NCI-H748 (cell line): ENCODE results near the gene MPC2.
A peak's percentile ranks its signal among the peaks of the same experiment; 100 is the strongest.
"Not testable (repeated sequence)": the region's sequence is repeated elsewhere in the genome, so short reads cannot be mapped to it uniquely, and the experiment has no call there.

ENCODE experiments used
- DNase-seq: peaks from one replicate; lab custom pipeline; 2025; ENCODE audit not compliant: unreplicated experiment; lab: John Stamatoyannopoulos, UW

Gene MPC2

DNA sequence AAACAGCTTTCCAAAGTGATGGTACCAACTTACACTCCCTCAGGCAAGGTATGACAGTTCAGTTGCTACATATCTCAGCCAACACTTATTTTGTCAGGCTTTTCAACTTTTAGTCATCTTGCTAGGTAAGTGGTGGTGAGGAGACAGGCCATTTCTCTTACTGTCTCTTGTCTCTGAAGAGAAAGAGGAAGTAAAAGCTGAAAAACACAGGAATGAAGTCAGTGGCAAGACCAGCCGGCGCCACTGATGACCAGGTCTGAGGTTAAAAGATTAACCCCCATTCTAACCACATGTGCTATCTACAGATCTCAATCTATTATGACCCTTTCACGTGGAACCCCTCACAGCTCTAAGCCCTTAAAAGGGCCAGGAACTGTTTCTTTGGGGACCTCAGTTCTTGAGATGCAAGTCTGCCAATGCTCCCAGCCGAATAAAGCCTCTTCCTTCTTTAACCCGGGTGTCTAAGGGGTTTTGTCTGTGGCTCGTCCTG, 27.1 kb downstream of the MPC2 start:
- DNase-seq = no peak

DNA sequence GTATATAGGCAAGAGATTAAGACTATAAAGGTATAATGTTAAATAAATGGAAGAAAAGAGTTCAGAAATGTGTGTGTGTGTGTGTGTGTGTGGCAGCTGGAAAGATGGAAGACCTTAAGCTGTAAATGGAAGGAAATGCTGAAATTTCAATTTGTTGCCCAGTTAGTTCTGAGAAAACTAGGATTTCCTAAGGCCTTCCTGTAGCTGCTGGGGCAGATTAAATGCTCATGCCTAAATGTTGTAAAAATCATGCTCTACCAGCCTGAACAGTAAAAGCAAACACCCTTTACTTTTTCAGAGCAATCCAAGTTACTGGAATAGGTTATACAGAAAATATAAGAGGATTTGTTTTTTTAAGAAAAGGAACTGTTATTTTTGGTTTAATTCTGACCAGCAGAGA, 31.2 kb downstream of the MPC2 start:
- no peak for DNase-seq

DNA sequence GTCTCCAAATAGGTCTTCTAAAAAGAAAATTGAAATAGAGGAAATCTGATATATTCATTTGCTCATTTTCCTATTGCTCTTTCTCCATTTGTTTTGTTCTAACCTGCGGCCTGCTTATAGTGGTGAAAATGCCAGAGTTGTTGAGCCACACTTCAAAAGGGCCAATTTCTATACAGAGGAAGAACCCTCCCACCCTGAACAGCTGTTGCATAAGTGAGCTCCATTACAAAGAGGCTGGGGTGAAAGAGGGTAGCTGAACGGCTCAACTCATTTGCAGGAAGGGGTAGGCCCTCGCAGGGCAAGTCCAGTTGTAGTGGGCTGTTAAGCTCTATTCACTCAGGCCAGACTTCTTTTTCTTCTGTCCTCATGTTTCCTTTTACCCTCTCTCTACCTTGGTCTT, 31.7 kb downstream of the MPC2 start:
- no peak for DNase-seq

DNA sequence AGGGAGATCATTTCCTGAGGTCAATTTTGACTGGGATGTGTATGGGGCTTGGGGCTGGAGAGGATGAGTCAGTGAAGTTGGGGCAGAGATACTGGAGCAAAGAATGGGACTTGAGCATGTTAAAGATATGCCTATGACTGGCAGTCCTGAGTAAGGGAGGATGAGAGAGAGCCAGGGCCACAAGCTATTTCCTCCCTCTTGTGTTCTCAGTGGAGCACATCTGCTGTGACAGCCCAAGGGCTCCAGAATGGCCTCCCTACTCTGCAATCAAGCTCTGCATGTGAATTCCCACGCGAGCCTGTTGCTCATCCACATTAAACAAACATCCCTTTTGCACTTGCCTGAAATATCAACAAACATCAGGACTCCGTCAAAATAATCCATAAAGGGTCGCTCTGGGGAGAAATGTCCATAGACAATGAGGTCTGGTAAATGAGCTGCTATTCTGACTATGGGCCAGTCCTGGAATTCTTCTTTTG, 32.2 kb downstream of the MPC2 start:
- DNase-seq = peak; percentile 17

DNA sequence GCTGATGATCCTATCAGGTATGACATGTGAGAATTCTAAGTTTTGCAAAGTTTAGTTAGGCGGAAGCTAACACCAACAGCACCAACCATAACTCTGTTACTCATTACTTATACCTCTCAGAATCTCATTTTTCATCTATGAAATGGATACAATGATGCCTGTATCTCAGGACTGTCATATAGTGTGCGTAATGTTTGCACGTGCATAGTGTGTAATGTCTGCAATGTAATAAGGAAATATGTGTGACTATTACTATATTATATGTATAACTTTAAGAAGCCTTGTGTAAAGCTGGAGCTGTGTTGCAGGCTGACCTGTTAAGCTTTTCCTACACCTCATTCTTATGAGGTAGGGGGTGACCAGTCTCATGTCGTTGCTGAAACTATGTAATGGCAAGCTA, 36.0 kb downstream of the MPC2 start:
- DNase-seq = no peak

DNA sequence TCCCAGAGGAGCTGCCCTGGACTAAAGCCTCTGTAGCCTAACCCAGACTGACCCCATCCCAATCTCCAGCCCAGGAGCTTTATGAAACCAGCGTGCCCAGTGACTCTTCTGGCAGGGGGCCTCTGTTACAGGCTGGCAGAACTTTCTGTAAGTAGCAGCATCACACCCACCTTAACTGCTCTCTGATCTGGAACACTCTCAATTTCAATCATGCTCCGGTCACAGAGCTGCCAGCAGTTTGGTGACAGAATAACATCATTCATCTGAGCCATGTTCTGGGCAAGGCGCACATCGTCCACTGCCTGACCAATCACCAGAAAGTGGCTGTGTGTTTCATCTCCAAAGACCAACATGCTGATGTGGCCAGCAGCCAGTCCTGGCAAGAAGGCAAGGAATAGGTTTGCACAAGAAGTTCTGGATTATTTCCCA, 37.6 kb downstream of the MPC2 start:
- no peak for DNase-seq

DNA sequence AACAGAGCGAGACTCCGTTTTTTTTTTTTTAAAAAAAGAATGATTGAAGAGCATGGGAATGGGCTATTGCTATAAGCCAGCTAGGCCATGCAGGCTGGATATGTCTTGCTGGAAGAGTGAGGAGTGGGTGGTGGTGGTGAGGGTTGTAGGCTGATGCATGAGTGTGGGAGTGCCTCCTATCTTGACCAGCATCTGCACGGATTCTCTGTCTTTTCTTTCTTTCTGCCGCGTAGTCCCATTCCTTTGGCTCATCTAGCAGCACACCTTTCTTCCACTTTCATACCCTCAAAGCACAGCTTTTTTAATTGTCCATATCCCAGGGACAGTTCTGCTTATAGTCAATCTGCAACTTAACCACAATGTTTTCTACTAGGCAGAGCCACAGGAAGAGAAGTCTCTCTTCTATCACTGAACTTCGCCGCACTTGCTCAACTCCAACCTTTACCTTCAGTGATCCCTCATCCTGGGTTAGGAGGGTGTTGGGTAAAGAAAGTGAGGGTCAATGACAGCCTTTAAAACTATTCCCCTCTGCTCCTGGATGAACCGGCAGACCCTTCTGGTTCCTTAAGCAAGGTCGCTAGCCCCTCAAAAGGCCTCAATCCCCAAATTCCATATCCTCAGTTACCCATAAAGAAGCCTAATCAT, 38.2 kb downstream of the MPC2 start:
- no peak for DNase-seq

DNA sequence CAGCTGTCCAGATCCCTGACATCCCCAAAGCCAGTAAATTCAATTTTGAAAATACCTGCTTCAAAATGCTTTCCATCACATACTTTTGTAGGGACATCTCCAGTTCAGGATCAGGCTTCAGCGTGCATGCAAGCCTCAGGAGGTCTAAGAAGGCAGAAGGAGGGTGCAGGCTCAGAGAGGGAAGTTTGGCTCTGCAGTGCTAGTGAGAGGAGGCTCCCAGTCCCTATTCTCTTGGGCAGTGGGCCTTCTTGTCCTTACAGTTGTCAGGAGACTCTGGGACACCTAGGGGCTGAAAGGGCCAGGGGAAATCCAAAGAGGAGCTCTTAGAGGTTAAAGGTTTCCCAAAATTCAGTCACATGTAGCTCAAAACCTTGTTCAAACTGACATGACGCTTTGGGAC, 43.1 kb downstream of the MPC2 start:
- DNase-seq = no peak

DNA sequence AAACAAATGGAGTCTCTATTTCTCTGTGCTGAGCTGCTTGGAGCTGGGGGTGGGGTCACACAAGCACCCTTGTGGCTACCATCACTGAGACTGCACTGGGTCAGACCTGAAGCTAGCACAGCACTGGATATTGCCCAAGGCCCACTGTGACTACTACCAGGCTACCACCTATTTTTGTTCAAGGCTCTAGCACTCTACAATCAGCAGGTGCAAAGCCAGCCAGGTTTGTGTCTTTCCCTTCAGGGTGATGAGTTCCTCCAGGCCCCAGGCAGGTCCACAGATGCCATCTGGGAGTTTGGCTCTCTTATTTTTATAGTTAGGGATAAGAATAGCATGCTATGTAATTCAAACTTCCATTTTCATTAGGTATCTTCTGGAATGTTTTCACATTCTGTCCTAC, 46.5 kb downstream of the MPC2 start:
- no peak for DNase-seq

DNA sequence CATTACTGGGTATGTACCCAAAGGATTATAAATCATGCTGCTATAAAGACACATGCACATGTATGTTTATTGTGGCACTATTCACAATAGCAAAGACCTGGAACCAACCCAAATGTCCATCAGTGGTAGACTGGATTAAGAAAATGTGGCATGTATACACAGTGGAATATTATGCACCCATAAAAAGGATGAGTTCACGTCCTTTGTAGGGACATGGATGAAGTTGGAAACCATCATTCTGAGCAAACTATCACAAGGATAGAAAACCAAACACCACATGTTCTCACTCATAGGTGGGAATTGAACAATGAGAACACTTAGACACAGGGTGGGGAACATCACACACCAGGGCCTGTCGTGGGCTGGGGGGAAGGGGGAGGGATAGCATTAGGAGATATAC, 49.7 kb downstream of the MPC2 start:
- not testable (repeated sequence) for DNase-seq

DNA sequence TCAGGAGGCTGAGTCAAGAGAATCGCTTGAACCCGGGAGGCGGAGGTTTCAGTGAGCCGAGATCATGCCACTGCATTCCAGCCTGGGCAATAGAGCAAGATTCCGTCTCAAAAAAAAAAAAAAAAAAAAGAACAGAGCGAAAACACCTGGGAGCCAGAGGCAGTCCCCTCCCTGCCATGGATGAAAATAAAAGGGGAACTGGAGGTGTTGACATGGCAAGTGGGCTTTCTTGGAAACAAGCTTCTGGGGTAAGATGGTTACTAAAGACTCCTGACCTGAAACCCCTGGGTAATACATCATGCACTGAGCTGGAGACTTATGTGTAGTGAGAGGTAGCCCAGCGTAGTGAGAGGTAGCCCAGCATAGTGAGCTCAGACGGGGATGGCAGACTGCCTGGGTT, 54.5 kb downstream of the MPC2 start:
- no peak for DNase-seq

DNA sequence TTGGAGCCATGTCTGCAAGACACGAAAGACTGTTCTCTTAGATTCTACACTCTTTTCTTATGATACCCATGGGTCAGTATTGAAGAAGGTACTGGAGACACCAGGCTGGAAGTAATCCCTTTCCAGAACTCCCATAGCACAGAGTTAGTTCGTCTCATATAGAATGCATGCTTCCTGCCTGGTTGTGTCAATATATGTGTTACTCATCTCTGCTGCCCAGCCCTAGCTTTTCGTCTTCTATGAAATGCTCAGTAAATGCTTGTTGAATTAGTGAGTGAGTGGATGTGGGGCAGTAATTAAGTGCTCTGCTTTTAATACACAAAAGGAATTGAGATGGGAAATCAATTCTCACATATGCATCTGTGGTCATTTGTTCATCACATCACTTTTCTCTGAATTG, 55.1 kb downstream of the MPC2 start:
- DNase-seq = no peak

DNA sequence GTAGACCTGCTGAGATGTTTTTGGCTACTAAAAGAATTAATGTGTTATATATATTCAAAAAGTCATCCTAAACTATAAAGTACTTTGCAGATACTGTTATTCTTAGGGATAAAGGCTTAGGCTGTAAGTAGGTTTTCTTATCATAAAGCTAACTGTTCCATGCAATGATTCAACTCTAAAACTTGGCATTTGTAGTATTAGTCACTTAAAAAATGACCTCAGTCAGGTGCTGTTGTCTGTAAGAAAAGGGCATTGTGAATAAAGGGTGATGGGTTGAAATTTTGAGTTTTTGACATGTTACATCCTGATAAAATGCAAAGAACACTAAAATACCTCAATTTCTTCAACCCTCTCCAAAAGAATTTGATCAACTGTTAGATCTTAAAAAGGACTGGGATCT, 55.8 kb downstream of the MPC2 start:
- DNase-seq = no peak

DNA sequence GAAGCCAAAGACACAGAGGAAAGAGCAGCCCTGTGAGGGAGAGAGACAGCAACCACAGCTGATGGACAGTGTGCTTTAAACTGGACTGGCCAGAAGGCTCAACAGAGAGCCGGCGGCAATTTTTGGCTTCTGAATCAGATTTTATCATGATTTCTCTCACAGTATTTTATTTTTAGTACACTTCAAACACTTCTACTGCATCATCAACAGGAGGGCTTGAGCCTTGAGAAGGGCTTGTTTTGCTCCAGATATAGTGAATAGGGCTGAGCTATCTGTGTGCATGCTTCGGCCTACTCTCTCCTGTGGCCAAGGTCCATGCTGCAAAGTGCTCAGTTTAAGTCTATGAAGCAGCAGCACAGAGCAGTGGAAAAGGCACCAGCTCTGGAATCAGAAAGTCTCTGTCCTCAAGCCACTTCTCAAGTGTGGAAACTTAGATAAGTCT, 56.3 kb downstream of the MPC2 start:
- no peak for DNase-seq

DNA sequence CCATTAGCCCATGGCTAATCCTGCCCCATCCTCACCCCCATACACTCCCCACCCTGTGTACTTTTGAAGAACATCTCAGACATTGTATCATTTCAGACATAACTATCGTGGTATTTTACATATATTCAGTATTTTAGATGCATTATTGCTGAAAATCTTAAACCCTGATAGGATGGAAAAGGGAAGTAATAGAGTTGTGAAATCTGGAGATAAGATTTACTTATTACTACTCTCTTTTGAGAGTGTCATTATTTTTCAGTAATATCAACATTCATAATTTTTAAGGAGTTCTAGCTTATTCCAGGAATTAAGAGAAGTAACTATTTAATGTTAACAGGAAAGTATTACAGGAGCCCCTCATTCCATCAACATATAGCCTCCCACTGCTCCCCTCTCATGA, 57.4 kb downstream of the MPC2 start:
- DNase-seq = no peak

DNA sequence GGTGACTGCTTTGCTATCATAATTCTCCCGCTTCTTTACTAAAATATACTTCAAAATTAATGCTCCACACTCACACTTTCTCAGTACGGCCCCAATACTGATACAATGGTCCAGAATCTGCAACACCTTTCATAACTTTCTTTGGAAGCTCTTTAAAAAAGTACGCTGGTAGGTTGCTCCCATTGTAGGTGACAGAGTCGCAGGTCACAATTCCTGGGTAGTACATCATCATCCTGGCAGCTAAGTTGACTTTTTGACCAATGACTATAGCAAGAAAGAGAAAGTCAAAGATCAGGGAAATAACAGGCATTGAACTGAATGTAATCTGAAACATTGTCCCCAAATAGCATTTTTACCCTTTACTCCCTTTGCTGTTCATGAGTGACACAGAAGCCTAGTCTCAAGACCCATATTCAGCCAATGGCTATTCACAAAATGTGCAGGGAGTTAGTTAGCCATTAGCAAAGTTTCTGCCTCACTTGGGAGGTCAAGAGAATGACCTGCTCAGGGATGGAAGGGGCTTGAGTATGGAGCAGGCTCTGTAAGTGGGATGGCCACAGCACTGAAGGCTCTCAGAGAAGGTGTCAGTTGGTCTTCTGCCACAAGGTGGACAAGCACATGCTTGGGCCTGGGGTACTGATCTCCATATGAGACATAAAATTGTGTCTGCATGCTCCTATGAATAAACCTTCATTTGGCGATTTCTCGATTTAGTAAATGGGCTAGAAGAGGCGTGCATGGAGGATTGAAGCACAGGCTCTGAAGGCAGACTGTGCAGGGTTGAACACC, 58.3 kb downstream of the MPC2 start:
- no peak for DNase-seq

DNA sequence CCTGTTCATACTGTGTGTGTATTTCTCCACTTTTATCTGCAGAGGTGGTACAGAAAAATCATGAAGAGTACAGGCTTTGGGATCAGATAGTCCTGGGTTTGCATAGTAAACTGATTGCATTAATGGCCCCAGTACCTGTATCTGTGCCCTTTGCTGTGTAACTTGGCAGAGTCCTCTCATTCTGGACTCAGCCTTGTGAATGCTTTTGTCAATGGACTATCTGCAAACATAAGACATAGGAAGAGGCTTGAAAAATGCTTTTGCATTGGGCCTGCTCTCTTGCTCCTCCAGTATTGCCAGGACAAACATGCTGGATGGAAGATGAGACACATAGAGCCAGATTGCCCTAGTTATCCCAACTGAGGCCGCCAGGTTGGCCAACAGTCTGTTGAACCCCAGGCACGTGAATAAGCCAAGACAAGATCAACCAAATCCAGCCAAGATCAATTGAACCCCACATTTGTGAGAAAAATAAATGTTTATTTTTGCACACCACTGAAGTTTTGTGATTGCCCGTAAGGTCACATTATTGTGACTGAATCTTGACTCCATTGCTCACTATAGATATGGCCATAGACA, 60.2 kb downstream of the MPC2 start:
- no peak for DNase-seq

DNA sequence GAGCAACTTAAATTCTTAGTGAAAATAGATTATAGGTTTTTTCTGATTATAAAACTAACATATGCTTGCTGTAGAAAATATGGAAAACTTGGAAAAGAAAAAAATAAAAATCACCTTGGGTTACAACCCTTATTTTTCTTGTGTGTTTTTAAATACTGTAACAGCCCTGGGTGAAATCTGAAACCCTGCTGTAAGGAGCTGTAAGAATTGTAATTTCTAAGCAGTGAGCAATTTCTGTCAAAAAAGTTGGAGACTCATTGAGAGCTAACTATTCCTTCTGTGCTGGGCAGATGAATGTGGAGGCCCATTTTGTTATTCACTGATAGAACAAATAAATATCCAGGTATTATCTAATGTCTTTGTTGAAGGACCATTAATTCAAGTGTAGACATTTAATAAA, 65.5 kb downstream of the MPC2 start:
- no peak for DNase-seq

DNA sequence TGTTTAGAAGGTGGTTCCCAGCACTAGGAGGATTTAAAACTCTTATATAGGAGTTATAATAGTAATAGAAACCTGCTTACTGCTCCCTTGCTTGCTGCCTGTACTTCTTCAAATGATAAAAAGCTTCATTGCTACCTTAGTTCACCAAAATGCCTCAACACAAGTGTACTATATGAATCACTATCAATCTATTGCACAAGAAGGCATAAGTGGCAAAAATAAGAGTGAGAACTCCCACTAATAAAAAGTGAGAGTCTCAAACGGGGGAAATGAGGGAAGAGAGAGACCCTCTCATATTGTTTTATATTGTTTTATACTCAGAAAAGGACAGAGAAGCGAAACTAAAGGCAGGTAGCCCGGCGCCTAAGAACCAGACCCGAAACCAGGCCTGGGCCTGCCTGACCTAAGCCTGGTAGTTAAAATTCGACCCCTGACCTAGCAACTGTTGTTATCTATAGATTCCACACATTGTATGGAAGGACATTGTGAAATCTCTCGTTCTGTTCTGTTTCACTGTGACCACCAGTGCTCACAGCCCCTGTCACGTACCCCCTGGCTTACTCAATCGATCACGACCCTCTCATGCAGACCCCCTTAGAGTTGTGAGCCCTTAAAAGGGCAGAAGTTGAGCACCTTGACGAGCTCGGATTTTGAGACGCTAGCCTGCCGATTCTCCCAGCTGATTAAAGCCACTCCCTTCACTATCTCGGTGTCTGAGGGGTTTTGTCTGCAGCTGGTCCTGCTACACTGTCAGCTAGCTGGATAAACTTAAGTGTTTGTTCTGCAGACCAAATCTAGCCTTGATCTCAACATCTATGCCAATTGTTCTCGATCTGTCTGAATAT, 67.5 kb downstream of the MPC2 start:
- DNase-seq = not testable (repeated sequence)

DNA sequence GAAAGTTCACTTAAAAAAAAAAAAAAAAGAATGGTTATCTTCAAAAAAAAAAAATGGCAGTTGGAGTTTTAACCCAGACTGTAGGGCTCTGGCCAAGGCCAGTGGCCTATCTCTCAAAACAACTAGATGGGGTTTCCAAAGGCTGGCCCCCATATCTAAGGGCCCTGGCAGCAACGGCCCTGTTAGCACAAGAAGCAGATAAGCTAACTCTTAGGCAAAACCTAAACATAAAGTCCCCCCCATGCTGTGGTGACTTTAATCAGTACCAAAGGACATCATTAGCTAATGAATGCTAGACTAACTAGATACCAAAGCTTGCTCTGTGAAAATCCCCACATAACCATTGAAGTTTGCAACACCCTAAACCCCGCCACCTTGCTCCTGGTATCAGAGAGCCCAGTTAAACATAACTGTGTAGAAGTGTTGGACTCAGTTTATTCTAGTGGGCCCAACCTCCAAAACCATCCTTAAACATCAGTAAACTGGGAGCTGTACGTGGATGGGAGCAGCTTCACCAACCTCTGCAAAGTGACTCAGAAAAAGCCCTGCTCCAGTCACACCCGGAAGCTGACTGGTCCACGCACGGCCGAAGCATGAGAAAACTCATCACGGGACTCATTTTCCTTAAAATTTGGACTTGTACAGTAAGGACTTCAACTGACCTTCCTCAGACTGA, 70.0 kb downstream of the MPC2 start:
- not testable (repeated sequence) for DNase-seq
